Liver (tissue), 3 donors: Measurements from ENCODE around the gene ADAM11.

ENCODE experiments used
- ATF3 ChIP-seq: IDR thresholded peaks from 2 replicates; pipeline ENCODE4 v1.6.1; 2016; ENCODE audit warnings: antibody characterized with exemption
- CTCF ChIP-seq: fragments of 150-350 bp; IDR thresholded peaks from 2 replicates; pipeline ENCODE4 v1.5.1; 2017; ENCODE audit warnings: improper control_type of control experiment, low read depth, low read length; ENCODE audit not compliant: missing input control
- EGR1 ChIP-seq, 2 donors: IDR thresholded peaks; 2 replicates each; pipeline ENCODE4 v1.6.1; 2016 to 2018; ENCODE audit warnings: antibody characterized with exemption in 2 of 2, low read depth in 2 of 2
- GABPA ChIP-seq, 2 donors: IDR thresholded peaks in 1 of 2; conservative IDR thresholded peaks in 1 of 2; 2 replicates each; pipeline ENCODE4 v1.6.1; 2016; ENCODE audit warnings: antibody characterized with exemption in 2 of 2, mild to moderate bottlenecking in 1 of 2, moderate library complexity in 1 of 2
- HNF4A ChIP-seq, 2 donors: conservative IDR thresholded peaks; 2 replicates each; pipeline ENCODE4 v1.6.1; 2016; ENCODE audit warnings: antibody characterized with exemption in 2 of 2, mild to moderate bottlenecking in 2 of 2
- JUND ChIP-seq, 2 donors: IDR thresholded peaks; 2 replicates each; pipeline ENCODE4 v1.6.1; 2016; ENCODE audit warnings: antibody characterized with exemption in 2 of 2
- MAX ChIP-seq: IDR thresholded peaks from 2 replicates; pipeline ENCODE4 v1.6.1; 2016; ENCODE audit warnings: antibody characterized with exemption
- NR2F2 ChIP-seq: IDR thresholded peaks from 2 replicates; pipeline ENCODE4 v1.6.1; 2016; ENCODE audit warnings: antibody characterized with exemption
- RXRA ChIP-seq, 2 donors: IDR thresholded peaks; 2 replicates each; pipeline ENCODE4 v1.6.1; 2017 to 2018; ENCODE audit warnings: antibody characterized with exemption in 2 of 2, mild to moderate bottlenecking in 1 of 2
- TAF1 ChIP-seq: conservative IDR thresholded peaks from 2 replicates; pipeline ENCODE4 v1.6.1; 2016; ENCODE audit warnings: antibody characterized with exemption, mild to moderate bottlenecking
- YY1 ChIP-seq: IDR thresholded peaks from 2 replicates; pipeline ENCODE4 v1.6.1; 2016; ENCODE audit warnings: antibody characterized with exemption, mild to moderate bottlenecking
- ZBTB33 ChIP-seq: IDR thresholded peaks from 2 replicates; pipeline ENCODE4 v1.6.1; 2016; ENCODE audit warnings: antibody characterized with exemption
- donor health status: healthy.
- donor health status: healthy.

GRCh38 chr17:44763170-44763569 is 4.4 kb downstream of the ADAM11 start:
- TF ChIP-seq ATF3 (no peak), CTCF (no peak), YY1 (no peak), NR2F2 (no peak), EGR1 (IDR thresholded peaks at IDR 0.05; ENCODE audit: low read depth in 2 of 2) (no peak), MAX (no peak), GABPA (IDR thresholded peaks at IDR 0.05 in 1 of 2, conservative IDR thresholded peaks at IDR 0.05 in 1 of 2) (no peak), JUND (IDR thresholded peaks at IDR 0.05) (no peak), HNF4A (conservative IDR thresholded peaks at IDR 0.05) (no peak), TAF1 (no peak), ZBTB33 (no peak), RXRA (IDR thresholded peaks at IDR 0.05) (no peak)
